ENCODE results near the gene FAM221A.
"Not testable (repeated sequence)": the region's sequence is repeated elsewhere in the genome, so short reads cannot be mapped to it uniquely, and the experiment has no call there.

Gene FAM221A

DNA sequence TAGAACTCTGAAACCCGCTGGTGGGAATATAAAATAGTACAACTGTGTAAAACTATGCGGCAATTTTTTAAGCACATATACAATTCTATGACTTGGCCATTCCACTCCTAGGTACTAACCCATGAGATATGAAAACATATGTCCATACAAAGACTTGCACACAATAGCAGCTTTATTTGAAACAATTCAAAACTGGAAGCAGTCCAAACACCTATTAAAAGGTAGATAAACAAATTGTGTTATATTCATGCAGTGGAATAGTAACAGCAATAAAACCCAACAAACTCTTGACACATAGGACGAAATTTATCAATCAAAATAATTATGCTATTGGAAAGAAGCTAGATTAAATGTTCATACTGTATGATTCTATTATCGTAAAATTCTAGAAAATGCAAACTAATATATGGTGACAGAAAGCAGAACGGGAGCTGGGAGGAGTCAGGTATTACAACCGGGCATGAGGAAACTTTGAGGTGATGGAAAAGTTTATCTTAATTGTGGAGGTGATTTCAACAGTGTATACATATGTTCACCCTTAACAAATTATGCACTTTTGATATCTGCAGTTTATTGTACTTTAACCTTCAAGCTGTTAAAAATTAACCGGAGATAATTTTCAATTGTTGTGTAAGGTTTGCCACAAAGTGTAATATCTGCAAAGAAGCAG lies 29.2 kb downstream of the FAM221A start:
- DNase-seq: no peak

DNA sequence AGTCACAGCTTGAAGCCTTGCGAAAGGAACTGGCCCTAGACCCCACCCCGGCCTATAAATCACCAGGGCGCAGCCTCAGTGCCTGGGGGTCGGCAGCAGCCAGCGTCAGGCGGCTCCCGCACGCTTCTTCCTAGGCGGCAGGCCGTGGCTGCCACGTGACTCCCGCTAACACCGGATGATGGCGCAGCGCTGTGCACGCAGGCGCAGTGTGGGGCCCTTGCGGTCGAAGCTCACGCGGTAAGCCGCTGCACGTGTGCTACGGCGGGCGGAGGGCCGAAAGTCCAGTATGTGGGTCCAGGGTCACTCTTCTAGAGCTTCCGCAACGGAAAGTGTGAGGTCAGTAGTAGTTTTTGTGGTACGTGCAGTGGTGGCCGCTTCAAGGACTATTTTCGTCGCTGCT lies 30.0 kb downstream of the FAM221A start, which contains the start of gene STK31:
Gene STK31 (plus strand): TSS at position 220 of the 400 bp plus-strand sequence. CDS start 67 bp downstream, at position 287.
- no peak for DNase-seq

DNA sequence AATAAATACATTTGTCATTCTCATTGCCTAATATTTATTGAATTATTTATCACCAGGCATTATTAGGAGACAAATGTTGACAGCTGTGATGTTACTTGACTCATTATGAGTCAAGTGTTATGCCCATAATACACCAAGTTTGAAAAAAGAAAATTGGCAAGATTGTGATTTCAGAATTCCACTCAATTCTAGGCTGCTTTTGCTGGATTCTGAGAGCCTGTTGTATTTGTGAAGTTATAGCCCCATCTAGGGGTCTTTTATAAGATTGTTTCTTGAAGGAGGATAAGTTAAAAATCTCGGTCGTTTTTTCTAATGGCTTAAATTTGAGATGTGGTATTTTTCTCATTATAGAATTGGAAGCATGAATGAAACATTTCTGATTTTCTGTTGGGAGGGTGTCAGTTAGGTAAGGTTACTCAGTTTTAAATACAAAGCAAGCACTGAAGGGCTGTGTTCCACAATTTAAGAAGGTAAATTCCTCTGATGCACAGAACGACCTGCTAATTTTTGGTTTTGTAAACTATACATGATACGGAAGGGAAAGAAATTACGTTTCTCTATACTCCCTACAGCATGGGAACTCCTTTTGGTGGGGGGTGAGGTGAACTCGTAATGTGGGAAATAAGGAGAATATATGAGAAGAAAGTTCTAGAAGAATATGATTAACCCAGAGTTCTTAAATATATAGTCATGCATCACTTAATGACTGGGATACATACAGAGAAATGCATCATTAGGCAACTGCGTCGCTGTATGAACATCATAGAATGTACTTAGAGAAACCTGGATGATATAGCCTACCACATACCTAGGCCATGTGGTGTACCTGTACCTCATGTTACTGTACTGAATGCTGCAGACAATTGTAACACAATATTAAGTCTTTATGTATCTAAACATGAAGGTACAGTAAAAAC lies 32.6 kb downstream of the FAM221A start:
- peak; percentile 72 for DNase-seq

GRCh38 chr7:23713285-23714149 lies 33.5 kb downstream of the FAM221A start:
- peak; percentile 93 for DNase-seq

GRCh38 chr7:23714150-23714464 lies 34.1 kb downstream of the FAM221A start:
- no peak for DNase-seq

GRCh38 chr7:23714579-23714978 lies 34.6 kb downstream of the FAM221A start:
- no peak for DNase-seq

GRCh38 chr7:23715099-23715498 lies 35.1 kb downstream of the FAM221A start:
- no peak for DNase-seq

GRCh38 chr7:23717788-23718187 lies 37.8 kb downstream of the FAM221A start:
- no peak for DNase-seq

- DNase-seq: no peak
These were observed 41.5 kb downstream of the FAM221A start for GRCh38 chr7:23721456-23721855.

DNA sequence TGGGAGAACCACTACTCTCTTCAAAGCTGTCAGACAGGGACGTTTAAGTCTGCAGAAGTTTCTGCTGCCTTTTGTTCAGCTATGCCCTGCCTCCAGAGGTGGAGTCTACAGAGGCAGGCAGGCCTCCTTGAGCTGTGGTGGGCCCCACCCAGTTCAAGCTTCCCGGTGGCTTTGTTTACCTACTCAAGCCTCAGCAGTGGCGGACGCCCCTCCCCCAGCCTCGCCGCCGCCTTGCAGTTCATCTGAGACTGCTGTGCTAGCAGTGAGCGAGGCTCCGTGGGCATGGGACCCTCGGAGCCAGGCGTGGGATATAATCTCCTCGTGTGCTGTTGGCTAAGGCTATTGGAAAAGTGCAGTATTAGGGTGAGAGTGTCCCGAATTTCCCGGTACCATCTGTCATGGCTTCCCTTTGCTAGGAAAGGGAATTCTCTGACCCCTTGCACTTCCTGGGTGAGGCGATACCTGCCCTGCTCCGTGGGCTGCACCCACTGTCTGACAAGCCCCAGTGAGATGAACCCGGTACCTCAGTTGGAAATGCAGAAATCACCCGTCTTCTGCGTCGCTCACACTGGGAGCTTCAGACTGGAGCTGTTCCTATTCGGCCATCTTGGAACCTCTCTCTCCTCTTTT lies 42.7 kb downstream of the FAM221A start:
- not testable (repeated sequence) for DNase-seq

GRCh38 chr7:23724113-23724512 lies 44.1 kb downstream of the FAM221A start:
- not testable (repeated sequence) for DNase-seq

- no peak for DNase-seq
These were observed 62.1 kb downstream of the FAM221A start for GRCh38 chr7:23742051-23742450.

DNA sequence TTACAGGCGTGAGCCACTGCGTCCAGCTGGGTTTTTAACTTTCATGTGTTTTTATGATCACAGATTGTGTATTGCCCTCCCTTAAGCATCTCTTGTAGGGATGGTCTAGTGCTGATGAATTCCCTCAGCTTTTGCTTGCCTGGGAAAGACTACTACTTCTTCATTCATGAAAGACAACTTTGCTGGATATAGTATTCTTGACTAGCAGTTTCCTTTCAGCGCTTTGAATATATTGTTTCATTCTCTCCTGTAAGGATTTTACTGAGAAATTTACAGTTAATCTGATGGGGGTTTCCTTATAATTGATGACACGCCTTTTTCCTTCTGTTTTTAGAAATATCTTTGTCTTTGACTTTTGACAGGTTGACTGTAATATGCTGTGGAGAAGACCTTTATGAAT lies 63.2 kb downstream of the FAM221A start:
- DNase-seq: no peak

- no peak for DNase-seq
These were observed 66.6 kb downstream of the FAM221A start for GRCh38 chr7:23746629-23747028.

DNA sequence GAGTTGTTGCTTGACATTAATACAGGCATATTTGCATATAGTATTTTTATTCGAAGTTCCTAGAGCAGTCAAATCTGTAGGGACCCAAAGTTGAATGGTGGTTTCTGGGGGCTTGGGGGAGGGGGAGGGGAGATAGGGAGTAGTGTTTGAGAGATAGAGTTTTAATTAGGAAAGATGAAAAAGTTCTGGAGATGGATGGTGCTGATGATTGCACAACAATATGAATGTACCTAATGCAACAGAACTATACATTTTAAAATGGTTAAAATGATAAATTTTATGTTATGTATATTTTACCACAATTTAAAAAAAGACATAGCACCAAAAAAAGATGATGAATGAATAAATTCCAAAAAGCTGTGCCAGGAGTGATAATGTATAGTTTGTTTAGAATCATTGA lies 71.9 kb downstream of the FAM221A start:
- no peak for DNase-seq
